ENCODE results near the gene EIPR1.

EIPR1 gene

DNA sequence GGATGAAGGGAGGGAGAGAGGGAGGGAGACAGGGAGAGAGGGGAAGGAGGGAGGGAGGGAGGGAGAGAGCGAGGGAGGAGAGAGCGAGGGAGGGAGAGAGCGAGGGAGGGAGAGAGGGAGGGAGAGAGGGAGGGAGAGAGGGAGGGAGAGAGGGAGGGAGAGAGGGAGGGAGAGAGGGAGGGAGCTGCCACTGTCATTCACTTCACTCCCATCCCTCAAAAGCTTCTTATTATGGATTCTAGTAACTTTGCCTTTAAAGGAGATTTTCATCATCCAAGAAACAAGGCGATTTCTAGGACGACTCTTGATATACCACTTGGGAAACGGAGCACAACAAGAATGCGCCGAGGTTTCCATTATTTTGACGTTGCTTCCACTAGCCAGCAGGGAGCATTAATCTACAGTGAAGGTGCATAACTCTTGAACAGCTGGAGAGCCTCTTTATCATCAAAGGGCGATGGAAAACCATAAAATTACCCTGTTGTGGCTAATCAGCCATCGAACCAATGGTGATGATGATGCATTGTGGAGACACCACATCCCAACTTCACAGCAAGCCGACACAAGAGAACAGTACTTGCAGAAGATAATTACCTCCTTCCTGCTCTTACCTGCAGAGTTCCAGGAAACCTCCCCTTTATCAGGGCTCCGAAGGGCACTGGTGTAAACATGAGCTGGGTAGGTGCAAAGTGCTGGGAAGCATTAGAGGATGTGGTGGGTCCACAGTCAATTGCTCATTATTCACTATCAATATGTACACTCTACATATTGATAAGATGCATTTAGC lies 130.5 kb downstream of the EIPR1 start:
- no peak for DNase-seq (ENCODE audit: low read depth)

DNA sequence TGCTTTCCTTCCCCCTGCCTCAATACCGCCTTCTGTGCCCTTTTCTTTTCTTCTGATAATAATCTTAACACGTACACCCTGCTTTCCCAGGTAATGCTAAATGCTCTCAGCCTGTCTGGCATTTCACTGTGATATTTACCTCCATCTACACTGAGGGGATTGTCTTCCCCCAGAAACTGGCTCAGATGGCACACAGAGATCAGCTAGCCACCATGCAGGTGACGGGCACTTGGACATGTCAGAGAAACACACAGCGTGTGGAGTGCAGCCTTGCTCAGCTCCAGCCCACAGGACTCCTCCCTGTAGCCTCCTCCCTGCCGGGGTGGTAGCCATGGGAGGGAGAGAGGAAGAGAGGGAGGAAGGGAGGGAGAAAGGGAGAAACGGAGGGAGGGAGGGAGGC lies 131.2 kb downstream of the EIPR1 start:
- DNase-seq (ENCODE audit: low read depth) = no peak

DNA sequence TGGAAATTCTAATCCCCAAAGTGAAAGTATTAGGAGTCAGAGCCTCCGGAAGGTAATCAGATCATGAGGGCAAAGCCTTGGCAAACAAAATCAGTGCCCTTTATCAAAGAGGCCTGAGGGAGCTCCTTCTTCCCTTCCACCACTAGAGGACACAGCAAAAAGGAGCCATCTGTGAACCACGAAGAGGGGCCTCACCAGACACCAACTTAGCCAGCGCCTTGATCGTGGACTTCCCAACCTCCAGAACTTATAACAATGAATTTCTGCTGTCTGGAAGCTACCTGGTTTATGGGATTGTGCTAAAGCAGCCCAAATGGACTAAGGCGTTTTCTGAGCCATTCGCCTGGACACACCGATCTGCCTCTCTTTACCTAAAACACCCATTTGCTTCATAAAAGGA lies 133.1 kb downstream of the EIPR1 start:
- DNase-seq (ENCODE audit: low read depth) = no peak

DNA sequence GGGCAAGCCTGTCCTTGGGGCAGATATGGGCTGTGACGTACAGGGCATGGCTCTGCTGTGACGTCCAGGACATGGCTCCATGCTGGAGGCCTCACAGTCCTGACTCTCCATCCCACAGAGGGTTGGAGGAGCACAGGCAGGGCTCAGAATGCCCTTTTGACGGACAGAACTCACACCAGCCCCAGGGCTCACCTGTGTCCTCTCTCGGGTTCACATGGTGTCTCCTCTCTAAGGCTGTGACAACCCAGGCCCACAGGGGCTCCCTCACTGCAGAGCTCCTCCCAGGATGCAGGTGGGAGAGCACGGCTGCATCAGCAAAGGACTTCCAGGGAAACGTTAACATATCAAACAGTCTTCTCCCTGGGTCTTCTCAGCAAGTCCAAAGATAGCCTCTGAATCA lies 133.8 kb downstream of the EIPR1 start:
- no peak for DNase-seq (ENCODE audit: low read depth)

DNA sequence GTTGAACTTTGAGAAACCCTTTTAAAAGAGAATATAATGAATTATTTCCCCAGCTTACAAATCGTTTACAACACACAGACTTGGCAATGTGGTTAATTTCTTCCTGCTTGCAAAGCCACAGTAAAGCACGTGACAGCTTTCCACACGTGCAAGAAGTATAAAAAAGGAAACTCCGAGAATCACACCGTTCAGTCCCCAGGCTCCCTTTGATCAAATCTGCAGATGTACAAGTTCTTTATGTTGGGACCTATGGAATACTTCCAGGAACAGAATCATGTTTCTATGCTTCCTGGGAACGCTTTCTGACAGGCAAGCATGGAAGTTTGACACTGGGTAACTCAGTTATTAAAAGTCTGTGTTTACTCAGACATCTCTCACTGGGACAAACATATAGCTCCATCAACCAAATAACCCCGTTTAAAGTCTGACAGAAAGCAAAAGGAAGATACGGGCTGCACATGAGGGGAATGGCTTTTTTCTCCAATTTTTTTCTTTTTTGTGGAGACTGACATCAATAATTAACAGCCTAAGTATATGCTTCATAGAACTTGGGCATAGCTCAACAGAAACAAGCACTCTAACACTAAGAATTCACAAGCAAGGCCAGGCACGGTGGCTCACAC lies 134.8 kb downstream of the EIPR1 start:
- peak; percentile 16 for DNase-seq (ENCODE audit: low read depth)

DNA sequence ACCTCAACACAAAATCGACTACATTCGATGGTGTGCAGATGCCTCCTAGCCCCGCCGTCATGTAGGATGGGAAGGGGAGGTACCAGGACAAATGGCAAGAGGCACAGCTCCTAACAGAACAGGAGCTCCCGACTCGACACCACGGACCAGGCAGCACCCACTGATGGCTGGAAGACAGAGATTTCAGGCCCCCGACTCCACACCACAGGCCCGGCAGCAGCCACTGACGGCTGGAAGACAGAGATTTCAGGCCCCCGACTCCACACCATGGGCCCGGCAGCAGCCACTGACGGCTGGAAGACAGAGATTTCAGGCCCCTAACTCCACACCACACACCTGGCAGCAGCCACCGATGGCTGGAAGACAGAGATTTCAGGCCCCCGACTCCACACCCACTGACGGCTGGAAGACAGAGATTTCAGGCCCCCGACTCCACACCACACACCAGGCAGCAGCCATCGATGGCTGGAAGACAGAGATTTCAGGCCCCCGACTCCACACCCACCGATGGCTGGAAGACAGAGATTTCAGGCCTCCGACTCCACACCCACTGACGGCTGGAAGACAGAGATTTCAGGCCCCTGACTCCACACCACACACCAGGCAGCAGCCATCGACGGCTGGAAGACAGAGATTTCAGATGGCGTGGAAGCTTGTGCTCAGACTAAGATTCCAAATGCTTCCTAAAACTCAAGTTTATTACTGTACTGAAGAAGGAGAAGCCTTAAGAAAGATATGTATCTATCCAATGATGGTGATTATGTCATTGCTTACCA lies 135.5 kb downstream of the EIPR1 start:
- DNase-seq (ENCODE audit: low read depth) = no peak

DNA sequence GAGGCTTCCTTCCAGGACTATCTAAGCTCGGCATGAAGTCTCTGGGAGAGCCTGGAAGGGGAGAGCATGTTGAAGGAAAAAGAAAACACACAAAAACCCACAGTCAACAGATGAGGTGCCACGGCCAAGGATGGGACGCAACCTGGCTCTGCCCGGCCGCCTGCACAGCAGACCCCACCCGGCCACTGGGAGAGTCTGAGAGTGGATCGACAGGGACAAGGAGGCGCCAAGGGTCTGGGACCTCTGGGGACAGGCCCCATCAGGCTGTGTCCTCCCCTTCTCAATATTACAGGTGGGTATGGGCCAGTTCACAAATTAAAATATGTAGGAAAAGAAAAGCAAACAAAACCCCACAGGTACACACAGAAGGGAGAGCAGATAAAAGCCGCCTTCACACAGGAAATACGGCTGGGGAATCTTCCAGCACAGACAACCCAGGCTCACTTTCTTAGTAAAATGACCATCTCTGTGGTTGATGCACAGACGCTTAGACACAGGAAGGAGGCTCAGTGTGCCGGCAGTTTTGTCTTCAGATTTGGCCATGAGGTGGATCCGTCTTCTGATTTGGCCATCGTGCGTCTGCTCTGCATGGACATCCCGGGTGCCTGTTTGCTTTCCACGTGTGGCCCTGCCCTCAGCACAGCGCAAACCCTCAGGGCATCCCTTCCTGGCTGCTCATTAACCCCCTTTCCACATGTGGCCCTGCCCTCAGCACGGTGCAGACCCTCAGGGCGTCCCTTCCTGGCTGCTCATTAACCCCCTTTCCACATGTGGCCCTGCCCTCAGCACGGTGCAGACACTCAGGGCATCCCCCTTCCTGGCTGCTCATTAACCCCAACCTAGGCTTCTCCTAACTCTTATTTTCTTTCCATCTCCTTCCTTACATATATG lies 138.4 kb downstream of the EIPR1 start:
- no peak for DNase-seq (ENCODE audit: low read depth)

DNA sequence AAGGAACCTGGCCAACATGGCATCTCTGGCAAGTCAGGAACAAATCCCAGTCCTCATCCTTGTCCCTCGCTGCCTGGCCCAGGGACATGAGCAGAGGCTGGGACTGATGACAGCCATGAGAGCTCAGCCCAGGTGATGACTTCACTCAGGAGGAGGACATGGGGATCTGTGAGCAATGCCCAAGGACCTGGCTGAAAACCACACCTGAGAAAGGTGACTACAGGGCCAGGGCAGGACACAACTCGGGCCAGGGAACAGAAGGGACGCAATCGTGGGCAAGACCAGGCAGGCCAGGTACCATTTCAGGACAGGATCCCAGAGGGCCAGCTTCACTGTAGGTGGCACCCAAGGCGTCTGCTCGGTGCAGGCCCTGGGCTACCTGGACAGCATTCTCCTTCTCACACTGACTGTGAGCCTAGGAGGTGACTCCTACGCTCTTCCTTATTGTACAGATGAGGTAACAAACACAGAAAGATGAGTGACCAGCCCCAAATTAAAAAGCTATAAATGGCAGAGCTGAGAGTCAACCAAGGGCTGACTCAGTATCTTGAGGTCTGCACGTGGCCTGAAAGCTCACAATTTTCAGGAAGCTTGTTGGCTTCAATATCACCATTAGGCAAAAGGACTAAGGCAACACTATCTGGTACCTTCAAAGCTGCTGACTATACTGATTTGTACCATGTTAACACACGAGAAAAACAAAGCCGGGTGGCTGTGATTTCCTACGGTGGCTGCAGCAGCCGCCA lies 141.1 kb downstream of the EIPR1 start:
- DNase-seq (ENCODE audit: low read depth) = no peak

DNA sequence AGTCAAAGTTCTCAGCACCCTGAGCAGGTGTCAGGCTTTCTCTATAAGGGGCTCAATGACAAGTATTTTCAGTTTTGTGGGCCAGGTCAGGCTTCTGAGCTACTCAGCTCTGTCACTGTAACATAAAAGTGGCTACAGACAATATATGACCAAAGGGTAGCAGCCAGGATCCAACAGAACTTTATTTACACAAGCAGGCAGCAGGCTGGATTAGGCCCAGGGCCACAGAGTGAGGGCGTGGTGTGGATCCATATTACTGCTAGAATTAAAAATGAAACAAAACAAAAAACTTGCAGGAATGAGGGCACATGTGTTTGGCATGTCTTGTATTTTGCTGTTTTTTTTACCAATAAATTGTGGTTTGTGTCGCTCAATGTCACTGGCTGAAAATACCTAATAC lies 143.7 kb downstream of the EIPR1 start:
- DNase-seq (ENCODE audit: low read depth) = no peak

DNA sequence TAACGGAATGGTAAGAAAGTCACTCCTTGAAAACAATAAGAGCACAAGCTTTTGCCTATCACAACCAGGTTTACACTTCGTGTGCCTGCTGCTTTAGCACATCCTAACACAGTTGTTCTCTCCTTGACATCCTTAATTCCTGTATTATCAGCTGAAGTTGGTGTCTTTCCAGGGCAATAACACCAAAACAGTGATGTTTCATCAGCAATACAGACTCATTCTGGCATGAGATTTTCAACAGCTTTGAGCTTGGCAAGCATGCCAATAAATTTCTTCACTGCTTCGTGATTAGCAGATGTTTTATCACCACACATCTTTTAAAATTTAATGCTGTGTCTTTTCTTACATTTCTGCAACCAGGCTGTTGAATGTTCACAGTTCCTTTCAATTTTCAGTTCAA lies 148.4 kb downstream of the EIPR1 start:
- peak; percentile 11 for DNase-seq (ENCODE audit: low read depth)

DNA sequence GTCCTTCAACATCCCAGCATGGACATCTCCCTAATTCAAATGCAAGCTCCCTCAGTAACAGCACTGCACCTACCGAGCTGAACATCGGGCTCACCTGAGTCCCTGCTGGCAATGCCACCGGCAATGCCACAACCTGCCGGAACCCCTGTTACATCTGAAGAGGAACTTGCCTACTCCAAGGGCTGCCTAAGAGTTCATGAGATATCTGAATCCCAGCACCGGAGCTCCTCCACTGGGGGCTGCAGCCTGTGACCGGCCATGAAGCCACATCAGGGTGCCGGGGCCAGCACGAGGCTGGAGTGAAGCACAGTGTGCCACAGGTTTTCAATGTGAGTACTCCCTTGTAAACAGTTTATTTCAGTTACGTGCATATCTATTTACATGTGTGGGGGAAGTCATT lies 152.9 kb downstream of the EIPR1 start:
- DNase-seq (ENCODE audit: low read depth) = no peak

DNA sequence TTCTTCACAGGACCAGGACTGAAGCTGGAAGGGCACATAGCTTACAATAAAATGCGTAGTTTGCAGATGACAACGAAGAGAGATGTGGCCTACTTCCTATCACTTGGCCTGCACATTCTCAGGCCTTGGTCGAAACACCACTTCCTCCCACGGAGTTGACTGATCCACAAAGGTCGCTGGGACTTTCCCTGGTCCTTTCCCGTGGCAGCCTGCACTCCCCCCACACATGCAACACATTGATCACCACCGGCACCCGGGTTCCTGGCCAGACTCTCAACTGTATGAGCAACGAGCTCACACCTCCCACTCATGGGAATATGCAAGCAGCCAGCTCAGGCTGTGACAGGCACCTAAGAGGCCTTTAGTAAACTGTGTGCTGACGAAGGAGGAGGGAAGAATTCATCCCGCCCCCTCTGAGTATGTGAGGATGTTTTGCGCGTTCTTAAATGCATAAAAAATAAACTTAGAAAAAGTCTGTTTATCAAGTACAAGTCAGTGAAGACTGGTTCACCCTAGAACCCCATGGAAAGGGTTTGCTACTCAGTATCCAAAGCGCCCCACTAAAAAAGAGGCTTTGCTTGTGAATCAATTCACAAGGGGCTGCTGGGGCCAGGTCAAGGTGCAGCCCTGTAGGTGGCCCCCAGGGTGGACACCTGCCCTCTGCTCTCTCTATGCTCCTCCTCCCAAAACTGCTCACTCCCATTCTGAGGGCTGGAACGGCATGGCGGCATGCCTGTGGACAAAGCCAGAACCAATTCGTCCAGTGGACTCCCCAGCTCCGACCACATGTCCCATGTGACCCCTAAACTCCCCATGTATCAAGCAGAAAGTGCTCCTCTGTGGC lies 154.3 kb downstream of the EIPR1 start:
- DNase-seq (ENCODE audit: low read depth) = no peak

DNA sequence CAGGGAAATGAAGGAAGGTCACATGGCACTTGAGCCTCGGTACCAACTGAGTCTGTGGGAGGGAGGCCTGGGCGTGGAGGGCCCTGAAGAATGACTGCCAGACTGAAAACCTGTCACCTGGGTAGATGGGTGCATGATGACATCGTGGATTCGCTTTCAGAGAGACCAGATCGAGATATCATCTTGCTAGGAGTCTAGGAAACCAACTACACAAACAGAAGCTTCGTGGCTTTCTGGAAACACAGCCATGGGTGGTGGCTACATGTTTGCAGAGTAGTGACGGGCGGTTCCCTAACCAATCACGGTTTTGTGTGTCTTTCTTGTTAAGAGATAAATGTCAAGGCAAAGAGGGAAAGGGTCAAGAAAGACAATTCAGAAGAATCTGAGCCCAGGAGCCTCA lies 155.0 kb downstream of the EIPR1 start:
- no peak for DNase-seq (ENCODE audit: low read depth)

DNA sequence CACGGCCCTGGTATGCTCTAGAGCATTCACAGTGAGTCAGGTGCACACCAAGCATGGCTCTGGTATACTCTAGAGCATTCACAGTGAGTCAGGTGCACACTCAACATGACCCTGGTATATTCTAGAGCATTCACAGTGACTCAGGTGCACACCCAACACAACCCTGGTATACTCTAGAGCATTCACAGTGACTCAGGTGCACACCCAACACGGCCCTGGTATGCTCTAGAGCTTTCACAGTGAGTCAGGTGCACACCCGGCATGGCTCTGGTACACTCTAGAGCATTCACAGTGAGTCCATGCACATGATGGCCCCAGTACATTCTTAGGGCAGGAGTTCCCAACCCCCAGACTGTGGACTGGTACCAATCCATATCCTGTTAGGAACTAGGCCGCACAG lies 158.1 kb downstream of the EIPR1 start:
- no peak for DNase-seq (ENCODE audit: low read depth)

DNA sequence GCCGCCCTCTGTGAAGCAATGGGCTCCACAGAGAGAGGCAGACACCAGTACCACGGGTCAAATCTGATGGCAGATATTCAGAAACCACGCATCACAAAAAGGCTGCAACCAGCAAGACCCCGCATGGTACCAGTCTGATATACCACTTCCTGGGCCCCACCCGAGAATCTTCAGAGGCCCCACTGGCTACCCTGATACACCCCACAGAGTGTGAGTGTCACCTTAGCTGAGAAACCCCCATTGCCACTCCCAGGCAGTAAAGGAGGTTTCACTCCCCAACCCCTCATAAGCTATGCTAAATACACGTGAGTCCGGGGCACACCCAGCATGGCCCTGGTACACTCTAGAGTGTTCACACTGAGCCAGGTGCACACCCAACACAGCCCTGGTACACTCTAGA lies 160.0 kb downstream of the EIPR1 start:
- no peak for DNase-seq (ENCODE audit: low read depth)

DNA sequence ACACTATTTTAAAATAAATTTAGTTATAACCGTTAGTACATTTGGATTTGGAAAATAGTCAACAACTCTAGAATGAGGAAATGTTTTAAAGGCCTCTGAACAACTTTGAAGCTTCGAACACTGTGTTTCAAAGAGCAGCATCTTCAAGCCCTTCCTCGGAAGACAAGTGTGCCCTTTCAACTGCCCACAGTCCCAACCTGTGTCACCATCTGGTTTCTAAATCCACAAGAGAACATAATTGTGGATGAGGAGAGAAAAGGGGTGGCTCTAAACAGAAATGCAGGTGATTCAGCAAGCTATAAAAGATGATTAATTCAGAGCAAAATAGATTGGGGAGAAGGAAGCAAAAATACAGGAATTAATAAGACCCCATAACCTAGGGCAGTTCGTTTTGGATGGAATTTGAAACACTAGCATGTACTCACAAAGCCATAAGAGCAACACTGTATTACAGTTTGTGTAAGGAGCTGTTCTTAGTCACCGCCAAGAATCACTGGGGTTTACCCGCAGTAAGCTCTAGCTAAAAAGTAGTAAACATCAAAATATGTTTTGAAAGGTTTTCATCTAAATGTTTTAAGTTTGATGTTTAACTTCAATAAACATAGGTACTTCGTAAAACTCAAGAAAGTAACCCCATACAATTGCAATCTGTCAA lies 160.7 kb downstream of the EIPR1 start:
- DNase-seq (ENCODE audit: low read depth) = no peak

DNA sequence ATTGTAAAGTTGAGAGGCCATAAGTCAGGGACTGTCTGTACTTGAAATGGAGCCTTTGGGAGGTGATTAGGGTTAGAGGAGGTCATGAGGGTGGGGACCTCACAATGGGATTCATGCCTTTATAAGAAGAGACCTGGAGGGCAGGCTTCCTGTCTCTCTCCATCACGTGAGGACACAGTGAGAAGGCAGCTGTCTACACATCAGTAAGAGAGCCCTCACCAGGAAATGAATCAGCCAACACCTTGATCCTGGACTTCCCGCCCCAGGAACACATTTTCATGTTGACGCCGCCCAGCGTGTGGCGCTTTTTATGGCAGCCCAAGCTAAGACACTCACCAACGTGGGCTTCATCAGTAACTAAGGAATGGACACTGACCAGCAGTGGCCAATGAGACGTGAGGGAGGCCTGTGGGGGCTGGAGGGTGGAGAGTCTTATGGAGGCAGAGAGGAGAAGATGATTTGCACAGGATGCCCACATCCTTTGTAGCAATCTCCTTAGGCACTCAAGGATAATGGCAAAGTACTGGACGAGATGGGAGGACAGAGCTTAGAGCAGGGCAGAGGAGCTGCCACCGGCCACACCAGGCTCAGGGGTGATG lies 162.7 kb downstream of the EIPR1 start:
- DNase-seq (ENCODE audit: low read depth) = no peak

DNA sequence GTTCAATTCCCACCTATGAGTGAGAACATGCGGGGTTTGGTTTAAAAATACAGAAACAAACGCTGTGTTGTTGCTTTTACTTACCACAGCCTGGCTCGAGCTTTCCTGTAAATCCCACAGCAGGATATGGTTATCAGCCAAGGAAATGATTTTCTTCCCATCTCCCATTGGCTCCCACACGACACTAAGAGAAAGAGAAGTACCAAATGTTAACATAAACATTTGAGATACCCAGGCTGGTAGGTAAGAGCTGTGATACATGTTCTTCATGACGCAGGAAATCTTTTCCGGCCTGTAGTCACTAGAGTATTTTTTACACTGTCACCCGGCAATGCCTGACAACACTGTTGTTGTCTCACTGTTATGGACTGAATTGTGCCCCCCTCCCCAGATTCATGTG lies 163.6 kb downstream of the EIPR1 start:
- DNase-seq (ENCODE audit: low read depth) = no peak

DNA sequence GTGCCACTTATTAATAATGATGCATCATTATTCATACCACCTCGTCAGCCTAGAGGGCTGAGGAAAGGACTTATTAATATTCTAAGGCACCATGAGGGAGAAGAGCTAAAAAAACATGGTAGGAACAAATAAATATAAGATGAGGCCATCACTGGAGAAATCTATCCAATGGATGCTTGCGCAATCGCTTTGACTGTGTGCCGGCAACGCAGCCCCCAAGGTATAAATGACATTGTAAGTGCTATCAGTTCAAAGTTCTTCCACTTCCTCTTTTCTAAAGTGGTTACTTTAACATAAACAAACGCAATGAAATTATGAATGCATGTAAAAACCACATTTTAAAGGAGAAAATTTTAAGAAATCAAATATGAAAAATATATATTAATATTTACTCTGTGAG lies 164.6 kb downstream of the EIPR1 start:
- DNase-seq (ENCODE audit: low read depth) = no peak

DNA sequence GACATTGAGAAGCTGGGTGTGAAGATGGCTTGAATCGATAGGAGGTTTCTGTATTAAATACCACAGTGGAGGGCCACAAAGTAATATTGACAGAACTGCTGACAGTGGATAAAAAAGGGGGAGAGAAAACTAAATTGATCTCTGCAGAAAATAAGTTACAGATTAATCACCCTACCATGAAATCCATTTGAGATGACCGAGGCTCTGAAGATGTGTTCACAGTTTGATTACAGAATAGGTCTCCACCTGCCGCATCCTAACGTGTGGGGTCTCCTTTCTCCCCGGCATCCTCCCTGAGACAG lies 165.6 kb downstream of the EIPR1 start:
- DNase-seq (ENCODE audit: low read depth) = no peak
